ENCODE results near the gene CCL4.
"Not testable (repeated sequence)": the region's sequence is repeated elsewhere in the genome, so short reads cannot be mapped to it uniquely, and the experiment has no call there.

The CCL4 gene

GRCh38 chr17:36117505-36118382 lies 14.1 kb downstream of the CCL4 start:
- DNase-seq (ENCODE audit: low read depth in 2 of 2) = peak; percentile 34 to 36

GRCh38 chr17:36118477-36119353 lies 15.1 kb downstream of the CCL4 start:
- DNase-seq (ENCODE audit: low read depth in 2 of 2) = no peak

DNA sequence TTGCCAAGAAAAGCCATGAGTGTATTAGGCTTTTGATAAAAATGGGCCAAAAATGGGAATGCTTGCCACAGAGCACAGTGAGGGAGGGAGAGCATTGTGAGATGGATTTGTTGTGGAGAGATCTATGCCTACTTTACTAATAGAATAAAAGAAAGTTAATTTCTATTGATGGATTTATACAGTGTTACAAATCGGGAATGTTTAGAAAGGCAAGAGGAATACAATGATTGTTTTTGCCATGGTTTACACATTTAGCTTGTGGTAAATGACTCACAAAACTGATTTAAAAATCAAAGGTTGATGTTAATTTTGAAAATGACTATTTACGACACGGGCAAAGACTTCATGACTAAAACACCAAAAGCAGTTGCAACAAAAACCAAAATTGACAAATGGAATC lies 16.6 kb downstream of the CCL4 start:
- DNase-seq (ENCODE audit: low read depth in 2 of 2) = no peak

DNA sequence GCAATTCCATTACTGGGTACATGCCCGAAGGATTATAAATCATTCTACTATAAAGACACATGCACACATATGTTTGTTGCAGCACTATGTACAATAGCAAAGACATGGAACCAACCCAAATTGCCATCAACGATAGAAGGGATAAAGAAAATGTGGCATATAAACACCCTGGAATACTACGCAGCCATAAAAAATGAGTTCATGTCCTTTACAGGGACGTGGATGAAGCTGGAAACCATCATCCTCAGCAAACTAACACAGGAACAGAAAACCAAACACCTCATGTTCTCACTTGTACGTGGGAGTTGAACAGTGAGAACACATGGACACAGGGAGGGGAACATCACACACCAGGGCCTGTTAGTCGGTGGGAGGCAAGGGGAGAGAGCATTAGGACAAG lies 17.5 kb downstream of the CCL4 start:
- DNase-seq (ENCODE audit: low read depth in 2 of 2) = not testable (repeated sequence)

- no peak for DNase-seq (ENCODE audit: low read depth in 2 of 2)
Observed at GRCh38 chr17:36123431-36123830, 19.8 kb downstream of the CCL4 start.

- no peak for DNase-seq (ENCODE audit: low read depth in 2 of 2)
Observed at GRCh38 chr17:36124879-36125824, 21.5 kb downstream of the CCL4 start.

GRCh38 chr17:36127199-36127893 lies 23.7 kb downstream of the CCL4 start:
- no peak for DNase-seq (ENCODE audit: low read depth in 2 of 2)

GRCh38 chr17:36127911-36128310 lies 24.3 kb downstream of the CCL4 start:
- DNase-seq (ENCODE audit: low read depth in 2 of 2) = no peak

DNA sequence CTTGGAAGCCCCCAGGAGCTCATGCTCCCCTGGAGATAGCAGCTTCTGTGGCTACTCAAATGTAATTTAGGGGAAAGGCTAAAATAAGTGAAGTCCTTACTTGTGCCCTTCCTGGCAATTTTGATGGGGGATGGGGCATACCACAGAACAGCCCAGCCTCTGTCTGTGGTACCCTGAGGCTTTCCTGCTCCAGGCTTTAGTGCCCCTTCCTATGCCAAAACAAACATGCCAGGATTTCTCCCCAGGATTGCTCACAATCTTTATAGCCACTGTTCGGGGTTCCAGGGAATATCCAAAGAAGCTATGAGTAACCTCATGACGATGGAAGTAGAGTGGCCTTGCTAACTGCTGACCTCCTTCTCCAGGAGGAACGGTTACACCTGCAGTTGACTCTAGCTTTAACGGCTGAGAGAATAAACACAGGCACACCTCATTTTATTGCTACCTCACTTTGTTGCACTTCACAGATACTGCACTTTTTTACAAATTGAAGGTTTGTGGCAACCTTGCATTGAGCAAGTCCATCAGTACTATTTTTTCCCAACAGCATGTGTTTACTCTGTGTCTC lies 24.9 kb downstream of the CCL4 start:
- DNase-seq (ENCODE audit: low read depth in 2 of 2) = no peak

DNA sequence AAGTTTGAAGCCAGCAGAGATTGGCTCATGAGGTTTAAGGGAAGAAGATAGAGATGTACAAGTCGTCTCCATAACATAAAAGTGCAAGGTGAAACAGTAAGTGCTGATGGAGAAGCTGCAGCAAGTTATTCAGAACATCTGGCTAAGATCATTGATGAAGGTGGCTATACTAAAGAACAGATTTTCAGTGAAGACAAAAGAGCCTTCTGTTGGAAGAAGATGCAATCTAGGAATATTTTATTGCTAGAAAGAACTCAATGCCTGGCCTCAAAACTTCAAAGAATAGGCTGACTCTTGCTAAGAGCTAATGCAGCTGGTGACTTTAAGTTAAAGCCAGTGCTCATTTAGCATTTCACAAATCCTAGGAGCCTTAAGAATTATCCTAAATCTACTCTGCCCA lies 26.0 kb downstream of the CCL4 start:
- no peak for DNase-seq (ENCODE audit: low read depth in 2 of 2)

GRCh38 chr17:36130346-36130745 lies 26.7 kb downstream of the CCL4 start:
- no peak for DNase-seq (ENCODE audit: low read depth in 2 of 2)

DNA sequence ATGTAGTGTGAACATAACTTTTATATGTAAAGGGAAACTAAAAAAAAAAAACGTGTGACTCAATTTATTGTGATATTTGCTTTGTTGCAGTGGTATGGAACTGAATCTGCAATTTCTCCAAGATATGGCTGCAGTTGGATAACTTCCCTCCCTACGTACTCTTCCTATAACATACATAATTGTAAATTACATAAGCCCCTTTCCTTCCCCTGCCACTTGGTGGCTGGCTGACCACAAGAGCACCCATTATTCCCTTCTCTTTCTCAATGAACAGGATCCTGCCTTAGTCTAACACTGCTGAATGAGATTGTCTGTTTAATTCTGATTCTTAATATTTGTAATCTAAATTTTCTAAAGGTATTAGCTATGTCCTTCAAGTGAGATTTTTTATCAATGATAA lies 27.8 kb downstream of the CCL4 start:
- DNase-seq (ENCODE audit: low read depth in 2 of 2) = no peak

- no peak for DNase-seq (ENCODE audit: low read depth in 2 of 2)
Observed at GRCh38 chr17:36131931-36132330, 28.3 kb downstream of the CCL4 start.

DNA sequence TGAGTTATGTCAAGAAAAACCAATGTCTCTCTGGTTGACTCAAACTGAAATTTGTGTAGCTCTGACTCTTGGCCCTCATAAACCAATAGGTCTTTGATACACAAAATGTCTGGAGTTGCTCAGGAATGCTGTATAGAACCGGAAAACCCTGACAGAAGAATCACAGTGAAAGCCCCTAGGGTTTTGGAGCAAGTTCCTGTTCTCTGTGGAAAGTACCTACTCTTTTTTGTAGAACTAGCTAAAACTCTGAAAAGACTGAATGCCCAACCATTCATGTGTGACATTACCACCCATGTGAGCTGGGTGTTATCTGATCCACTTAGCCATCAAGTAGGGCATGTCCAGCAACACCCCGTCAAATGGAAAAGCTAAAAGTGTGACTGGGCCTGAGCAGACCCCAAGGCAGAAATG lies 28.8 kb downstream of the CCL4 start:
- DNase-seq (ENCODE audit: low read depth in 2 of 2) = no peak

DNA sequence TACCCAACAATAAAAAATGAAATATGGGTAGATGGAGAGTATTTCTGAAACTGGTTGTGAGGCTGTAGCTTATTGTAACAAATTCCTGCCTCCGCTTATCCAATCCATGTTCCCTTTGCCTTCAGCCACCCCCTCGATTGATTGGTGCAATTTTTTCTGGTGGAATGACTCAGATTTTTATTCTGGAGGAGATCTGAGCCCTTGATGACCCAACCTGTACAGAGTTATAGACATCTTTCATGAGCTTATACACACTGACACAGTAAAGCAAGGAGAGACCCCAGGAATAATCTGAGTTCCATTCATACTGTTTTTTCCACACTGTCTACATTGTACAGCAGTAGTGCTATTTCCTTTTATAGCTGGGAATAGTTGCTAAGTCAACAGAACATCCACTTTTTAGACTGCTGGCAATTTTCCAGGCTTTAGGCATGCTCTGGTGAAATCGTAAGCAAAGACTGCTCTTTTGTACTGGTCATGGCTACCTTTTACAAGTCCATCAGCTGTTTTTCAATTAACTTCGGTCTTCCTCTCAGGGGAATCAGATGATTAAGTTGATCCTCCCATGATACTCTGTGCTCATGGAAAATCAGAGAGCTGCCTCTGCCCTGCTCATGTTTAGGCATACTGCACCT lies 30.1 kb downstream of the CCL4 start:
- no peak for DNase-seq (ENCODE audit: low read depth in 2 of 2)

DNA sequence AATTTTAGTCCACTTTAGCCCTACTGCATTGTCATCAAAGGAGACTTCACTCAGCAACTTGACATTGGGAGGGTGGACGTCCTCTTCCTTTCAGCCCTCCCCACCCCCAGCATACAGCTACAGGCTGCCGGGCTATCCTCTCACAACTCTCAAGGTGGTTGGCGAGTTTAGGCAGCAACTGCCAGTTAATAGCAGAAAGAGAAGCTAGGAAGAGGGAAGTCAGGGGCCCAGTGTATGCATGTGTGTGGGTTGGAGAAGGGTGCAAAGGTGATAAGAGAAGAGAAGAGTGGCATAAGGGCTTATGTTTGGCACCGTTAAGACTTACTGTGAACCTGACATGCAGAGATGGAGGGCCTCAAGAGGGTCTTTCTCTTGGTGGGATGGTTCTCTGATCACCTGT lies 31.8 kb downstream of the CCL4 start:
- DNase-seq (ENCODE audit: low read depth in 2 of 2) = no peak

GRCh38 chr17:36136036-36136435 lies 32.4 kb downstream of the CCL4 start:
- no peak for DNase-seq (ENCODE audit: low read depth in 2 of 2)

- DNase-seq (ENCODE audit: low read depth in 2 of 2) = no peak
Observed at GRCh38 chr17:36136439-36136838, 32.8 kb downstream of the CCL4 start.

- no peak for DNase-seq (ENCODE audit: low read depth in 2 of 2)
Observed at GRCh38 chr17:36142235-36142634, 38.6 kb downstream of the CCL4 start.

- no peak for DNase-seq (ENCODE audit: low read depth in 2 of 2)
Observed at GRCh38 chr17:36142806-36143205, 39.2 kb downstream of the CCL4 start.

All from stimulated activated CD8-positive, alpha-beta memory T cell treated with anti-CD3 and anti-CD28 coated beads, Interleukin-15, amount 100 ng/mL, for 48 hours (primary cell).